Islet of Langerhans (tissue), 1 donor: ENCODE results near the gene EFCAB11.
"Not testable (repeated sequence)": the region's sequence is repeated elsewhere in the genome, so short reads cannot be mapped to it uniquely, and the experiment has no call there.

Source experiments
- FAIRE-seq: peaks from one replicate; lab custom pipeline; 2011; peaks lifted over from hg19 to GRCh38; lab: Jason Lieb, UNC

The EFCAB11 gene

GRCh38 chr14:89911010-89911919, 43.3 kb downstream of the EFCAB11 start:
- FAIRE-seq, result no peak

GRCh38 chr14:89910691-89911009, 43.9 kb downstream of the EFCAB11 start:
- FAIRE-seq, result no peak

GRCh38 chr14:89909586-89909985, 44.9 kb downstream of the EFCAB11 start:
- FAIRE-seq, result no peak

- FAIRE-seq, result no peak
Observed at GRCh38 chr14:89908712-89909450, 45.6 kb downstream of the EFCAB11 start.

- no peak for FAIRE-seq
Observed at GRCh38 chr14:89907655-89908054, 46.9 kb downstream of the EFCAB11 start.

GRCh38 chr14:89906000-89906399, 48.5 kb downstream of the EFCAB11 start:
- FAIRE-seq, result no peak

- no peak for FAIRE-seq
Observed at GRCh38 chr14:89903340-89903952, 51.1 kb downstream of the EFCAB11 start.

GRCh38 chr14:89902881-89903280, 51.6 kb downstream of the EFCAB11 start:
- no peak for FAIRE-seq

GRCh38 chr14:89900802-89901201, 53.7 kb downstream of the EFCAB11 start:
- FAIRE-seq, result no peak

- no peak for FAIRE-seq
Observed at GRCh38 chr14:89899917-89900663, 54.4 kb downstream of the EFCAB11 start.

GRCh38 chr14:89899291-89899690, 55.2 kb downstream of the EFCAB11 start:
- no peak for FAIRE-seq

- not testable (repeated sequence) for FAIRE-seq
Observed at GRCh38 chr14:89893388-89893787, 61.1 kb downstream of the EFCAB11 start.

GRCh38 chr14:89892953-89893352, 61.6 kb downstream of the EFCAB11 start:
- FAIRE-seq, result no peak

GRCh38 chr14:89891721-89892120, 62.8 kb downstream of the EFCAB11 start:
- not testable (repeated sequence) for FAIRE-seq

- no peak for FAIRE-seq
Observed at GRCh38 chr14:89891055-89891454, 63.5 kb downstream of the EFCAB11 start.

GRCh38 chr14:89890589-89890988, 63.9 kb downstream of the EFCAB11 start:
- FAIRE-seq, result no peak

GRCh38 chr14:89889626-89890025, 64.9 kb downstream of the EFCAB11 start:
- FAIRE-seq, result no peak

GRCh38 chr14:89884761-89885160, 69.8 kb downstream of the EFCAB11 start:
- no peak for FAIRE-seq

GRCh38 chr14:89881839-89882238, 72.7 kb downstream of the EFCAB11 start:
- FAIRE-seq, result no peak

GRCh38 chr14:89874091-89874490, 80.4 kb downstream of the EFCAB11 start:
- FAIRE-seq, result not testable (repeated sequence)

- FAIRE-seq, result no peak
Observed at GRCh38 chr14:89870316-89870715, 84.2 kb downstream of the EFCAB11 start.

- no peak for FAIRE-seq
Observed at GRCh38 chr14:89869606-89870005, 84.9 kb downstream of the EFCAB11 start.
